GM12874 (cell line): ENCODE data around the gene AP1G2.

Experiments used
- TF ChIP-seq, protein P1 (sequence below): IDR thresholded peaks from 2 replicates; pipeline ENCODE4 v1.5.1; 2011; ENCODE audit warnings: low read depth, mild to moderate bottlenecking, control low read depth, low read length, moderate library complexity; ENCODE audit not compliant: insufficient read depth

The AP1G2 gene

DNA sequence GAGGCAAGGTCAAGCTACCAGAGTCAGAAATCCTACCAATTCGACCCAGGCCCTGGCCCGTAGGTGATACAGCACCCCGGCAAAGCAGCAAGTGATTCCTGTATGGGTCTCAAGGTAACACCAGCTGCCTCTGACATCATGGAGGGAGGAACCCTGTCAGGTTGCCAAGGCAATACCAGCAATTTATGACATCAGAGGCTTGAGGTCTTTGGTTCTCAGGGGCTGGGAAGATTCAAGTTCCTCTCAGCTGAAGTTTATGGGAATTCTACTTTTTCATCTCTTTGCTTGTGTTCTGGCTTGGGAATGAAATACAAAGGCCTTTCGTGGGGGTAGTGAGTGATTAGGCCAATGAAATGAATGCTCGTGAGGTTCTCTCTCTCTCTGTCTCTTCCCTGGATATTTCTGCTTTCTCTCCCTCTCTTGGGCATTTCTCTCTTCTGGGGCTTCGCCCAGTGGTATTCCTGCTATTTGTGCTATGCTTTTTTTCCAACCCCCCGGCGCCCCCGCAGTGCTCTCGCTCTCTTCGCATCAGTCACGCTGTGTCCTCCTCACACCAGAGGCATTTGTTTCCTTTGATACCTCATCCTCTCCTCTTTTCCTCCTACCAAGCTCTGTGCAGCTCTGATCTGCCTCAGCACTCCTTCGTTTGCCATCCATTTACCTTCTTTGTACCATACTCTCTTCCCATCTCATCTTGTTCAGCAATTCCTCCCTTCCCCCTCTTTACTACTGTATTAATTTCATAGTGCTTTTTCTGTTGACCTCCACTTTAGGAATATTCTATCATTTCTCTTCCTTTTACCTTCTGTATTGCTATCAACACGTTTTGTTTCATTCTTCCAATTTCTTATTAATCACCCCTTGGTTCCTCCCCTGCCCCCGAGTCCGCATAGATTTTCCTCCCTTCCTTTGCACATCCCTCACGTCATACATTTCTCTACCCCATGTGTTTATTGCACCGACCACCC, 19.0 kb downstream of the AP1G2 start:
- TF ChIP-seq, protein P1, sequence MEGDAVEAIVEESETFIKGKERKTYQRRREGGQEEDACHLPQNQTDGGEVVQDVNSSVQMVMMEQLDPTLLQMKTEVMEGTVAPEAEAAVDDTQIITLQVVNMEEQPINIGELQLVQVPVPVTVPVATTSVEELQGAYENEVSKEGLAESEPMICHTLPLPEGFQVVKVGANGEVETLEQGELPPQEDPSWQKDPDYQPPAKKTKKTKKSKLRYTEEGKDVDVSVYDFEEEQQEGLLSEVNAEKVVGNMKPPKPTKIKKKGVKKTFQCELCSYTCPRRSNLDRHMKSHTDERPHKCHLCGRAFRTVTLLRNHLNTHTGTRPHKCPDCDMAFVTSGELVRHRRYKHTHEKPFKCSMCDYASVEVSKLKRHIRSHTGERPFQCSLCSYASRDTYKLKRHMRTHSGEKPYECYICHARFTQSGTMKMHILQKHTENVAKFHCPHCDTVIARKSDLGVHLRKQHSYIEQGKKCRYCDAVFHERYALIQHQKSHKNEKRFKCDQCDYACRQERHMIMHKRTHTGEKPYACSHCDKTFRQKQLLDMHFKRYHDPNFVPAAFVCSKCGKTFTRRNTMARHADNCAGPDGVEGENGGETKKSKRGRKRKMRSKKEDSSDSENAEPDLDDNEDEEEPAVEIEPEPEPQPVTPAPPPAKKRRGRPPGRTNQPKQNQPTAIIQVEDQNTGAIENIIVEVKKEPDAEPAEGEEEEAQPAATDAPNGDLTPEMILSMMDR: no peak

DNA sequence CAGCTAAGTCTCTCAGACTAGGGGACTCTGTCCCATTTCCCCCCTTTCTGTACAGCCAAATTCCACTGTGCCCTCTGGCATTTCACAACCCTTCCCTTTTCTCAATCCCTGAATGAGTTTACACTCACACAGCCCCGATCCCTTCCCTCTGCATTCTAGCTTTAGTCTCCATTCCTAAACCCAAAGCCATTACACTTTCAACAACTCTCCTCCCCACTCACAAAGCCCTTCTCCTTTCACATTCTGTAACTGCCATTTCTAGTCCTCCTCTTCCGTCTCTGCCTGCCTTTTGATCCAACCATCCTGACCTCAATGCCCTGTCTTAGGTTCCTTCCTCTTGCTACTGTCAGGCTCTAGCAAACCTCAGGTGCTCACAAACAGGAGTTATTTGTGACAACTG, 19.7 kb downstream of the AP1G2 start:
- TF ChIP-seq, protein P1: no peak

DNA sequence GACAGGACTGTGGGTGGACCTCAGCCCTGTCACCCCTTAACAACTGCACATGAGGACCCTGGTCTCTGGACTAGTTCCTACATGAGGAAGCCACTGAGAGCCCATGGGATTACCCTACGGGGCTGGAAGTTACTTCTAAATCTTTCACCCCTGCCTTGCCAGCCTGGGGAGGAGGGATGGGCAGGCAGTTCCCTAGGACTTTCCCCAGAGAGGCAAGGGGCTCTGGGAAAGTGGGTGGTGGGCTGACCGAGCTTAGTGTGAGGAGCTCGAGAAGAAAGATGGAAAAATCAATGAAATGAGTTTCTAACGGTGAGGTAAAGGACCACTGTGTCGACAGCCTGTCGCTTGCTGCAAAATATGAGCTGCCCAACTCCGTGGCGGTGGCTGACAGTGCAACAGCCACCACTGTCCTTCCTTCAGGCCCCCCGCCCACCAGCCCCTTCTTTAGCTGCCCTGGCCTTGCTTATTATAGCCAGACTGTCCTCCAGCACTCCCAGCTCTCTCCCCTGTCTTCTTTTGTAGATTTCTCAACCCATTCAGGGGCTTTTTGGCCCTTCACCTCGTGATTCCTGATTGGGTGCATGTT, 21.0 kb downstream of the AP1G2 start:
- TF ChIP-seq, protein P1: no peak

DNA sequence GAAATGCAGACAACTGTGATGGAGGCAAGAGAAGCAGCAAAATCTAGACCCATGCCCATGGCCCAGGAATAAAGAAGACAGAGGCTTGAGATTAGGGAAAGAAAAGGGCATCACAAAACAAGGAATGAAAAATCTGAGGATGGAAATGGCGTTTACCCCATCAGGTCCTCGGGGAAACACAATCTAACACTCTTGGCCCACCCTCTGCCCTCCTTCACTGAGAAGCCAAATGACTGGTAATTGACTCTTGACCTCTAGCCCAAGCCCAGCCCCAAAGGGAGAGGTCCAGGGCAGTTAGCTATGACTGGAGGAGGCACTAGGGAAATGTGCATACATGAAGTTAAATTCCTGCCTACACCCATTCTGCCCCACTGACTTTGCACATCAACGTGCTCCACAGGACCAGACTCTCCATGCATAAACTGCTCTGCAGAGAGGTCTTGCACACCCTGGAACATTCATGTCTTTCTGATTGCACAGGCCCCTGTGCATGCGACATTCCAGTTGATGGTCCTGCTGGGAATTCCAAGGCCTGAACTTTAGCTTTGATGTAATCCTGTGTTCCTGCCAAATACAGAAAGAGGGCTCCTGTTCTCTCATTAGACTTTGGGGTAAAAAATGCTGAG, 21.7 kb downstream of the AP1G2 start:
- TF ChIP-seq, protein P1: no peak

DNA sequence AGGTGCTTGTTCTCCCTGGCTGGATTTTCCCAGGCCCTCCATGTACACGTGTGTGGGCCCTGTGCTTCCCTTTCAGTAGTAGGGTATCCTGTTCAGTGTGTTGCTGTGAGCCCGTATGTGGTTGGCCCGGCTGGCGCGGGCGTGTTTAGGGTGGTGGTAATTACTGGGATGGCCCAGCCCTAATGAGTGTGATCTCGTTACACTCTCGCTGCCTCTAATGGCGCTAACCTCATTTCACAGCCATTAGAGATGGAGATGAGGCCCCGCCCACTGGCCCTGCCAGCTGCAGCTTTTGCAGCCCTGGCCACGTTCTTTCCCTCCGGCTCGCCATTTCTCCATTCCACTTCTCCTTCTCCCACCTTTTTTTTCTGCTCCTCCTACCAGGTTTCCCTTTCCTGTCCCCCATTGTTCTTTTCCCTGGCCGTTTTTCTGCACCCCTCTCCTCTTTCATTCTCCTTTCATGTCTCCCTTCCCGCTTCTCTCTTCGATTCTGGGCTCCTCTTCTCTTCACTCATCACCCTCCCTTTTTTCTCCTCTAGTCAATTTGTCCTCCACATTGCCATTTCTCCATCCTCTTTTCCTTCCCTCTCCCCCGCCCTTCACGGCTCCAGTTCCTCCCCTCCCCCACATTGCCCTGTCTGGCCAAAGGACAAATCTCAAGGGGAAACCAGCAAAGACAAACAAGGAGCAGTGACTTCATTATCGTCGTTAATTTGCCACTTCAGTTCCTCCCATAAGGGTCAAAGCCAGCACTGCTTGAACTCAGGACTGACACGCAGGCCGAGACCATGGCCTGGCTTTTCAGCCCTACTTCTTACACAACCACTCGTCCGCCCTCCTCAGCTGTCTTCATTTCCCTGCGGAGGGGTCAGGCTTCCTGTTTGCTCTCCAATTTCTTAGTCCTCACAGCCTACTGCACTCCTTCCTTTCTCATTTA, 22.8 kb downstream of the AP1G2 start:
- TF ChIP-seq, protein P1: no peak

DNA sequence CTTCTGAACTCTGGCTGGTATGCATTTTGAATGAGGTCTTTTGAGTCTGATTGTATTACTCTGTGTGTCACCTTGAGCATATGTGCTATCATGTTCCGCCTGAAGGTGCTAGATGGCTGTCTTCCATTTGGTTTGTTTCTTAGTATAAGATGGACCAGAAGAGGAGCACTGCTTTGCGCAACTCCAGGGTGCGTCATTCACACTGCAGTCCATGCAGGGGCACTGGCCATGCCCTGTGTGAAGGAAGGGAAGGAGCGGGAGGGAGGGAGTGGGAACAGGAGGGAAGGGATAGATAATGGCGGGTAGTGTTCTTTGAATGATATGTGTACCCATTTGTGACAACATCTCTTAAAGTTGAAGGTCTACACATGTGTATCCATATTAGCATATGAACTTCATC, 24.2 kb downstream of the AP1G2 start:
- TF ChIP-seq, protein P1: no peak
